ENCODE results near the gene NDE1.

NDE1 gene

DNA sequence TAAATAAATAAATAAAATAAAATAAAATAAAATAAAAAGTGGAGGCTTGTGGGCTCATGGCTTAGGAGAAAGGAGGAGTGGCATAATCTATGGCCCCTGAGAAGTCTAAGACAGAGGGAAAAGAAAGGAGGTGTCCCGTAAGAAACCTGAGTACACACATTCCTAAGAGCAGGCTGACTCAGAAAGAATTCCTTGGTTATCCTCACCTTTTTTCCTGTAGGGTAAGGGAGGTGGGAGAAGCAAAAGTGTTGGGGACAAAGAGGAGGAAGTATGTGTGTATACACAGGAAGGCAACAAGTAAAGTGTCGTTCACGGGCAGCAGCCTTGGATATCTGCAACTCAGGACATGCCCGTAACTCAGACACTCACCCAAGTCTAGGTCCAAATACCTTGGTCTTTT, 36.4 kb upstream of the NDE1 start:
- Mint-ChIP-seq H3K36me3 (peaks cover 10% of the 10 kb centered on the region), H3K9me3 (ENCODE audit: low read depth) (no peaks in the 10 kb centered on the region), H3K4me1 (ENCODE audit: low read depth) (peaks cover 6% of the 10 kb centered on the region), H3K27ac (peak overlapping the region; percentile 46), H3K4me3 (no peak overlapping the region), H3K27me3 (no peaks in the 10 kb centered on the region)

DNA sequence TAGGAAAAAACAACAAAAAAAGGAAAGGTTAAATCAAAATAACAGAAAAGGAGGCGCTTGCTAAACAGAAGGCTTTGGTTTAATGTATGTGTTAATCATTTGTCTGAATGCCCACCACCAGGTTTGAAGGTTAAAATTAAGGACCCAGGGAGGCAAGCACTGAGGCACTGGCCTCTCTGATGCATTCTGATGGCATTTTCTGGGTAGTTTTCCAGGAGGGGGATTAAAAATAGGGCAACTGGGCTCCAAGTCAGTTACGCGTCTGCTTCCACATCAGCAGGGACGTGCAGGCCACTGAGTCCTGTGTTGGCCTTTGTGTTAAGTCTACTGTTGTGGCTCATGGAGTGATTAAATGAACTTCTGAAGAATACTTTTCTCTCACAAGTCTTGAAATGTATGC, 34.0 kb upstream of the NDE1 start:
- Mint-ChIP-seq H3K27ac (peak overlapping the region; percentile 10), H3K4me3 (no peak overlapping the region), H3K27me3 (no peaks in the 10 kb centered on the region), H3K4me1 (ENCODE audit: low read depth) (no peaks in the 10 kb centered on the region), H3K9me3 (ENCODE audit: low read depth) (no peaks in the 10 kb centered on the region), H3K36me3 (peaks cover 8% of the 10 kb centered on the region)

DNA sequence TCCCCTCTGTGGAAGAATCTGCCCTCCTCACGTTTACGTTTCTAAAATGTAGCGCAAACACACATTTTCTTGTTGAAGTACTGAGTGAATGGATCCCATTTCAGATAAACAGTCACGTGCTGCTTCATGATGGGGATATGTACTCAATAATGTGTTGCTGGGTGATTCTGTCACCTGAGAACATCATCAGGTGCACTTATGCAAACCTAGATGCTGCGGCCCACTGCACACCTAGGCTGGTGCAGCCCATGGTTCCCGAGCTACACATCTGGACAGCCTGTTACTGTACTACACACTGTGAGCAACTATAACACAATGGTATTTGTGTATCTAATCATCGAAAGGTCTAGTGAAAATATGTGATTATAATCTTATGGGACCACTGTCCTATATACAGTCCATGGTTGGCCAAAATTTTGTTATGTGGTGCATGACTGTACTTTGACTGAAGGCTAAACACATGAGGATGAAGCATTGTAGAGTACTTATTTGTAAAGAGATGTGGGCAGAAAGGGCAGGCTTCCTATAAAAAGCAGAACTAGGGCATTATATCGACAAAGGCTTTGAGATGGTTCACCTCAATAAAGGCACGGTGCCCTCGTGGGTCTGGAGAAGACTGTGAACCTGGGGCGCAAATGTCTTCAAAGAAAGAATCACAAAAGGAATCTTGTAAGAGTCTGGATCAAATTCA, 33.4 kb upstream of the NDE1 start:
- H3K4me3 Mint-ChIP-seq = no peak overlapping the region
- H3K4me1 Mint-ChIP-seq (ENCODE audit: low read depth) = no peaks in the 10 kb centered on the region
- H3K27me3 Mint-ChIP-seq = no peaks in the 10 kb centered on the region
- H3K9me3 Mint-ChIP-seq (ENCODE audit: low read depth) = no peaks in the 10 kb centered on the region
- H3K36me3 Mint-ChIP-seq = peaks cover 8% of the 10 kb centered on the region
- H3K27ac Mint-ChIP-seq = no peak overlapping the region

DNA sequence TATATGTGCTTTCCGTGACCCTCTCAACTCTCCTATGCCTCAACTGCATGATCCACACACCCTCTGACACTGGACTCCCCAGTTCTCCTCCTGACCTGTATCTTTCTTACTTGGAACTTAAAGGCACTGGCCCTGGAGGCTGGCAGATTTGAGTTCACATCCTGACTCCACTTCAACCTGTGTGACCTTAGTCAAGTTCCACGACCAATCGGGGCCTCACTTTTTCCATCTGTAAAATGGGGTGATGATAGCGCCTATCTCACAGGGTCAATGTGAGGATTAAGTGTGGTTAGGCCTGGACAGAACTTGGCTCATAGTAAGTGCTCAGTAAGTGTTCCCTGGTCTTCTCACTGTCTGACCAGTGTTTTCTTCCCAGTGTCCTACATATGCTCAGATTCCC, 32.1 kb upstream of the NDE1 start:
- Mint-ChIP-seq H3K4me3 (no peak overlapping the region), H3K36me3 (peaks cover 8% of the 10 kb centered on the region), H3K27me3 (no peaks in the 10 kb centered on the region), H3K9me3 (ENCODE audit: low read depth) (no peaks in the 10 kb centered on the region), H3K27ac (peak overlapping the region; percentile 24), H3K4me1 (ENCODE audit: low read depth) (no peaks in the 10 kb centered on the region)

DNA sequence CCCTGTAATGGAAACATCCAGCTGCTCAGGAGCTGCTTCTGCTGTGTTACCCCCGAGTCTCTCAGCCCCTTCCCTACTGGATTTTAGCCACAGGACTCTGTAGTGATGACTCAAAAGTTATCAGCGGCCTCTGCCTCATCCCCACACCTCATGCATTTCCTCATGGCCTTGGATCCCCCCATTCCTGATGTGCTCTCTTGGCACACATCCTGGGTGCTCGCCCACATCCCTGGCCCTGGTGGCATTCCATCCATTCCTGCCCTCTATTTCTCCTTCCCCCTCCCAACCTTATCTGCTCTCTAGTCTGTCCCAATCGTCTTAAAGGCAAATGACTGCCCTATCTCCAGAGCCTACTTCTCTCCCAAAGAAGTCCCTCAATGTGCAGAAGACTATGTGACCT, 31.7 kb upstream of the NDE1 start:
- Mint-ChIP-seq H3K4me1 (ENCODE audit: low read depth) (no peaks in the 10 kb centered on the region), H3K27ac (peak overlapping the region; percentile 24), H3K4me3 (no peak overlapping the region), H3K9me3 (ENCODE audit: low read depth) (no peaks in the 10 kb centered on the region), H3K36me3 (peaks cover 8% of the 10 kb centered on the region), H3K27me3 (no peaks in the 10 kb centered on the region)

DNA sequence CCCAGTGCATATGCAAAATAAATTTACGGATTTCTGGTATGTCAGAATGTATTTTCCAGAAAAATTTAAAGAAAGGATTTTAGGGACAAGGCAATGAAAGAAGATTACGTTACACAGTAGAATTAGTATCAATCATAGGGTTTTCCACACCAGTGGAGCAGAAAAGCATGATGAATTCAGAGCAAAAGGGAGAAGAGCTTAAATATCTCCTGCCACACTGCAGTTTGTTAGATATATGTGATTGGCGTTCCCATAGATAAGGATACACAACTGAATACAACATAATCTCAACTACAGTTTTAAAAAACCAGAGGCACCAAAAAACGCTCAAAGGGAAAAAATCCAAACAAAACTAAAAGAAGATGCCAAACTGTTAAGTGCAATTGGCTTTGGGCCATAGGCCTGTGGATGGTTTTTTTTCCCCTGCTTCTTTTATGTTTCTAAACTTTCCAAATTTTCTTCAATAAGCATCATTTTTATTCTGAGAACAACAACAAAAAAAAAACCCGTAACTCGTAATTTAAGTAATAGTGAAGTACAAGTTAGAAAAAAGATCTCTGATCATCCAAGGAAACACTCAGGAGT, 29.3 kb upstream of the NDE1 start:
- no peak overlapping the region for H3K4me3 Mint-ChIP-seq
- no peaks in the 10 kb centered on the region for H3K27me3 Mint-ChIP-seq
- H3K9me3 Mint-ChIP-seq (ENCODE audit: low read depth) = no peaks in the 10 kb centered on the region
- H3K4me1 Mint-ChIP-seq (ENCODE audit: low read depth) = no peaks in the 10 kb centered on the region
- peak overlapping the region; percentile 61 for H3K27ac Mint-ChIP-seq
- peaks cover 15% of the 10 kb centered on the region for H3K36me3 Mint-ChIP-seq

DNA sequence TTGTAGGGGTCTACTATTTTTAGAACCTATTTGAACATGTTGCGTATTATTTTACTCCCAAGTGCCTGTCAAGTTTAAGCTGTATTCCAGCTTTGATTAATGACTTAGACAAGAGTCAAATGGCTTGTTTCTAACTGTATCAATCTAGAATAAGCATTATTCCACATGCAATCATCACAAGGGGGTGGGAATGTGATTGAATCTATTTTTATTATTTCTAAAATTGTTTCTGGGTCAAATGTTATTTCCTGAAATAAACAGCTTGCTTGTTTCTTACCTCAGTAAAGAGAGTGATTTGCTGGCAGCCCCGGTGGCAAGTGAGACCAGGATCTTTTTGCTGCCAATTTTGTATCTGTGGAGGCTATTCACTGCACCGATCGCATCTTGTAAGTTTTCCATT, 28.6 kb upstream of the NDE1 start:
- Mint-ChIP-seq H3K4me1 (ENCODE audit: low read depth) (no peaks in the 10 kb centered on the region), H3K9me3 (ENCODE audit: low read depth) (no peaks in the 10 kb centered on the region), H3K27me3 (no peaks in the 10 kb centered on the region), H3K36me3 (peaks cover 16% of the 10 kb centered on the region), H3K27ac (peak overlapping the region; percentile 70), H3K4me3 (no peak overlapping the region)

DNA sequence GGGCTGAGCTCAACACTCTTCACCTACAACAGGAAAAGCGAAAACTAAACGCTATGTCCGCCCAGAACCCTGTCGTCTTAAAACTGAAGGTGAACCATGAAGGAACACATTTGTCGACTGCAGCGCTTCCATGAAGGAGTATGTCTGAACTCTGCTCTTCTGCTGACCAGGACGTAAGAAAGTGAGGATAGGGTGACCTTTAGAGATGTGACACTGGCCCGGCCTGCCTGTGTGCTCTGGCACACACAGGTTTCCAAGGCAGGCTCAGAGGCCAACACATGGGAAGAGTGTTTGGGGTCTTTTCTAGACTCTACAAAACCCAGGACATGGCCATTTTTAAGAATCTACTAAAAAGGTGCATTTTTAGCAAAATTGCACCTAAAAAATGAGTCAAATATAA, 28.2 kb upstream of the NDE1 start:
- no peaks in the 10 kb centered on the region for H3K27me3 Mint-ChIP-seq
- peaks cover 16% of the 10 kb centered on the region for H3K36me3 Mint-ChIP-seq
- H3K4me3 Mint-ChIP-seq = no peak overlapping the region
- H3K9me3 Mint-ChIP-seq (ENCODE audit: low read depth) = no peaks in the 10 kb centered on the region
- H3K27ac Mint-ChIP-seq = peak overlapping the region; percentile 70
- no peaks in the 10 kb centered on the region for H3K4me1 Mint-ChIP-seq (ENCODE audit: low read depth)

DNA sequence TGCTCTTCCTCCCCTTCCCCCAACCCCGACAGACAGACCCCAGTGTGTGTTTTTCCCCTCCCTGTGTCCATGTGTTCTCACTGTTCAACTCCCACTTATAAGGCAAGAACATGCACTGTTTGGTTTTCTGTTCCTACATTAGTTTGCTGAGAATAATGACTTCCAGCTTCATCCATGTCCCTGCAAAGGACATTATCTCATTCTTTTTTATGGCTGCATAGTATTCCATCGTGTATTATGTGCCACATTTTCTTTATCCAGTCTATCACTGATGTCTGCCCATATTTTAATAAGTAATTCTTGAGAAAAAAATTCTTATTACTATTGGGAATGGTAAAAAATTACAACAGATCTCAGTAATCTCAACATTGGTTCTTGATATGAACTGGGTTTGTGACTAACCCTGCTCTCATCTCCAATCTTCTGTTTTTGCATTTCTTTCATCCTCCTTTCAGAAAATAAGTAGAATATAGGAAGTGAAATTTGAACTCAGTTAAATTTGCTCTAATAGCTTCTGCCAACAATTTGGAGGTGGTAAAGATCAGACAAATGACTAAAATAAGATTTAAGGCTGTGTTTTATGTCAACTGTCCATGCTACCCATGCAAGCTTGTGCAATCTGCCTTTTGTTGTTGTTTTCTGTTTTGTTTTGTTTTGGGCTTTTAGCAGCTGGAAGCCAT, 18.2 kb upstream of the NDE1 start:
- no peak overlapping the region for H3K4me3 Mint-ChIP-seq
- H3K4me1 Mint-ChIP-seq (ENCODE audit: low read depth) = peaks cover 52% of the 10 kb centered on the region
- peaks cover 22% of the 10 kb centered on the region for H3K36me3 Mint-ChIP-seq
- no peaks in the 10 kb centered on the region for H3K9me3 Mint-ChIP-seq (ENCODE audit: low read depth)
- H3K27ac Mint-ChIP-seq = peak overlapping the region; percentile 25
- no peaks in the 10 kb centered on the region for H3K27me3 Mint-ChIP-seq

DNA sequence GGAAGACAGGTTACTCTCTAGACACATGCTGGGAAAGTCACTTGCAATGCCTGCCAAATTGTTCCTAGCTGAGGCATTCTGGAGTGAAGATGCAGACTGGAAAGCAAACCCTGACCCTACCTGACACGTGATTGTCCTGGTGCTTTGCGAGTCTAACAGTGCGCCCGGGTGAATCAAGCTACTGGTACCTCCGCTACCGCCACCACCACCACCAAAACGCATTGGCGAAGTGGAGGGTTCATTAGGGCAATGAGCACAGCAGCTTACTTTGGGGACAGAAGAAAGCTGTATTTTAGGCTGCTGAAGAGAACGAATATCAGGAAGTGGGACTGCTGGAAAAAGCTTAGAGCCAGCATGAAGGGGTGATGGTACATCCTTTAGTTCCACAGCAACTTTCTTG, 14.1 kb upstream of the NDE1 start:
- peaks cover 30% of the 10 kb centered on the region for H3K36me3 Mint-ChIP-seq
- peak overlapping the region; percentile 80 for H3K4me3 Mint-ChIP-seq
- peaks cover 81% of the 10 kb centered on the region for H3K4me1 Mint-ChIP-seq (ENCODE audit: low read depth)
- no peaks in the 10 kb centered on the region for H3K27me3 Mint-ChIP-seq
- H3K27ac Mint-ChIP-seq = peak overlapping the region; percentile 99
- H3K9me3 Mint-ChIP-seq (ENCODE audit: low read depth) = peaks cover 6% of the 10 kb centered on the region

DNA sequence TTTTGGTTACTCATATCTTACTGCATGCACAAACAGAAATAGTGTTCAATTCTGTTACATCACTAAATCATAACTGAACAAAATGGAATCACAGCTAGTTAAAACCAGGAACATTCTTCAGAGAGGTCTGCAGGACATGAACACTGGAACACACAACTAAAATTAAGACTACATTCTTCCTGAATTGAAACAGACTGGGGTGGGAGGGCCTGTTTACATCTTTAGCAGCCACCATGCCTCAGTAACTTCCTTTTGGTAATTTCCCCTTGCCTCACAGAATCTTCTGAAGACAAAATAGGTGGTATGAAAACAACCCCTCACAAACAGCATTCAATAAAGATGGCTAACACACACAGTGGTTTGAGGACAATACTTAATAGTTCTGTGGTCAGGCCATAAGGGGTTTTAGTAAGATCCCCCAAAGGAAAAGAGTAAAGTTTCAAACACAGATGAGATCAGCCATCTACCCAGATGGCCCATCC, 13.6 kb upstream of the NDE1 start:
- Mint-ChIP-seq H3K9me3 (ENCODE audit: low read depth) (peaks cover 6% of the 10 kb centered on the region), H3K4me1 (ENCODE audit: low read depth) (peaks cover 86% of the 10 kb centered on the region), H3K36me3 (peaks cover 30% of the 10 kb centered on the region), H3K27me3 (no peaks in the 10 kb centered on the region), H3K4me3 (peak overlapping the region; percentile 80), H3K27ac (peak overlapping the region; percentile 99)

DNA sequence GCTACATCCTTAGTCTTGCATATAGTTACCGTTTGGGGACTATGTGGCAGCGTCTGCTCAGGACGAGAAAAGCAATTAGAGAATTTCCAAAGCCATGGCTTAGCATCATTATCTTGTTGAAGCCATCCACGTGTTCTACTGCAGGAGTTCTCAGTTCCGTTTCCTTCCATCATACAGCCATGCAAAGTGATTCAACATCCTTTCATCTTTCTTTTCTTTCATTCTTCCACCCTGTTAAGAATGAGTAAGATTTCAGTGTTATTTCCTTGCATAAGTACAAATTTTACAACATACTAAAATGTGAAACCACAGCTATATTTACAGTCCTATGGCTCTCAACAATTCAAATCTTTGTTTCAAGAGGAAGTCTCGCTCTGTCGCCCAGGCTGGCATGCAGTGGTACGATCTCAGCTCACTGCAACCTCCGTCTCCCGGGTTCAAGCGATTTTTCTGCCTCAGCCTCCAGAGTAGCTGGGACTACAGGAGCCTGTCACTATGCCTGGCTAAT, 10.9 kb upstream of the NDE1 start:
- Mint-ChIP-seq H3K27ac (peak overlapping the region; percentile 99), H3K9me3 (ENCODE audit: low read depth) (peaks cover 6% of the 10 kb centered on the region), H3K4me3 (peak overlapping the region; percentile 78), H3K36me3 (peaks cover 22% of the 10 kb centered on the region), H3K27me3 (no peaks in the 10 kb centered on the region), H3K4me1 (ENCODE audit: low read depth) (peaks cover 83% of the 10 kb centered on the region)

DNA sequence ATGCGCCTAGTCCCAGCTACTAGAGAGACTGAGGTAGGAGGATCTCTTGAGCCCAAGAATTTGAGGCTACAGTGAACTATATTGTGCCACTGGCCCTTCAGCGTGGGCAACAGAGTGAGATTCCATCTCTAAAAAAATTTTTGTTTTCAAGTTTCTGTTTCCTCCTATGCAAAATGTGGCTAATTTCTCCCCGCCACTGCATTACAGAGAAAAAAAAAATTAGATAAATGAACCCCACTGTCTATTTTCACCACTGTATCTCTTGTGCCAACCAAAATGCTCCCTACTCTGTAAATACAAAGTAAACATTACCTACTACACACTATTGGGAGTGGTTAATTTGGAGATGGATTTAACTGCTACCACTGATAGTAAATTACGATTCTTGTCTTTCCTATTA, 9.1 kb upstream of the NDE1 start:
- Mint-ChIP-seq H3K27me3 (no peaks in the 10 kb centered on the region), H3K9me3 (ENCODE audit: low read depth) (peaks cover 6% of the 10 kb centered on the region), H3K36me3 (peaks cover 19% of the 10 kb centered on the region), H3K4me3 (peak overlapping the region; percentile 94), H3K4me1 (ENCODE audit: low read depth) (peaks cover 76% of the 10 kb centered on the region), H3K27ac (peak overlapping the region; percentile 99)

DNA sequence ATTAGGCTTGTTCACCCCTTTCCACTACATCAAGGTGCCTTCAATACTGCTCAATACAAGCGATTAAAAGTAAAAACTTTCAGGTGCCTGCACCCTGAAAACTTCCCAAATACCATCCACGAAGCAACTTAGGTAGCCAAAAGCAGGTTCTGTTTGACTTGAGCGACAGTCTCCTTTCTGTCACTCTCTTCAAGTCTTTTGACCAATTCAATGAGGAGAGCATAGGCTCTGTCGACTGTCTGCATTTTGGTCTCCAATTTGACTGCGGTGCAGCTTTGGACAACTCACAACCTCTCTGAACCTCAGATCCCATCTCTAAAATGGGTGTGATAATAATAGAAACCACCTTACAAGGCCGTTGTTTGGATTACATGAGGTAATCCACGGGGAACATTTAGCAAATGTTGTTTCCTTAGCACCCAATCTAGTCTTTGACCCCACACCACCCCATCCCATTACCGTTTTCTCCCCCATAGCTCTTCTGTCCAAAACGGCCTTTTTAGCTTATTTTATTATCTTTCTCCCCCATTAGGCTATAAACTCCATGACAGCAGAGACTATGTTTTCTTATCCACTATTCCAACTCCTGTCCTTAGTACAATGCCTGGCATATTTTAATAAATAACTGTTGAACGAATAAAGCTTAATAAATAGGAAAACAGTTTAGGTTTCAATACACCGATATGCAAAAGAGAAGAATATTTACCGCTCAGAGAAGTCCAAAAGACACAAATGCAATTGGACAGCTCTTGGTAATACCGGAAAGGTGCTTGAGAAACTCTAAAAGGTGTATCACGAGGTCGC, 8.1 kb upstream of the NDE1 start:
- Mint-ChIP-seq H3K36me3 (peaks cover 13% of the 10 kb centered on the region), H3K27ac (peak overlapping the region; percentile 99), H3K4me3 (peak overlapping the region; percentile 94), H3K27me3 (no peaks in the 10 kb centered on the region), H3K9me3 (ENCODE audit: low read depth) (peaks cover 6% of the 10 kb centered on the region), H3K4me1 (ENCODE audit: low read depth) (peaks cover 66% of the 10 kb centered on the region)

Data from activated naive CD8-positive, alpha-beta T cell (primary cell).